Retina (tissue), 1 donor: ENCODE results near the gene FAM221B.

ENCODE experiments used
- DNase-seq: peaks from one replicate; pipeline ENCODE4 v3.0.0-alpha.2; 2016

The FAM221B gene, protein sequence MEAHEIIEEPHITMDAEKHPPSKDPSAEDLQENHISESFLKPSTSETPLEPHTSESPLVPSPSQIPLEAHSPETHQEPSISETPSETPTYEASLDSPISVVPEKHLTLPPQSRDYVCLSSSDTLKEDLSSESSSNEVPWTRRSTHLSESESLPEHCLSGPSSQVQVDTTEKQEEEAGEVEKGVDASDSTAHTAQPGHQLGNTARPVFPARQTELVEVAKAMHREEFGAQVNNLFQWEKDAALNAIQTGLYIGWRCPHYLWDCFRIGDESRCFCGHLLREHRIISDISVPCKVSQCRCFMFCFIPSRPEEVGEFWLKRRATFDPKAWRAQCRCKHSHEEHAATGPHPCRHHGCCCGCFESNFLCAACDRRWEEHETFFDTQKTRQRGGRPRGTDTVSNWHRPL

DNA sequence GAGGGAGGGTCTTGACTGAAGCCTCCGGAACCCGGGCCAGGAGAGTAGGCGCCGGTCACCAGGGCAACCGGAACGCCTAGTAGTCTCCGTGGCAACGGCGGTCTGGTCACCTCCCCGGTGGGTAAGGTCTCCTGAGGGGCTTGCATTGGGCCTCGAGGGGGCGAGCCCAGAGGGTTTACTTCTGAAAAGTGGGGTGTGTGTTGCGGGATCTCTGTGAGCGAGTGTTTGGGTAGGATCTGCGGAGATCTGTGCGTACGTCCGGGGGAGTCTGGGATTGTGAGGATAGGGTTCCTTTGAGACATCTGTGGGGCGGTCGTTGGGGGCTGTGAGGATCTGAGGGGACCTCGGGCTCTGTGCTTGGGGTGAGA is at the start of gene FAM221B:
FAM221B (minus strand) TSS at position 17 of the 368 bp plus-strand sequence. CDS start 2,571 bp downstream, outside the sequence.
- peak; percentile 90 for DNase-seq

DNA sequence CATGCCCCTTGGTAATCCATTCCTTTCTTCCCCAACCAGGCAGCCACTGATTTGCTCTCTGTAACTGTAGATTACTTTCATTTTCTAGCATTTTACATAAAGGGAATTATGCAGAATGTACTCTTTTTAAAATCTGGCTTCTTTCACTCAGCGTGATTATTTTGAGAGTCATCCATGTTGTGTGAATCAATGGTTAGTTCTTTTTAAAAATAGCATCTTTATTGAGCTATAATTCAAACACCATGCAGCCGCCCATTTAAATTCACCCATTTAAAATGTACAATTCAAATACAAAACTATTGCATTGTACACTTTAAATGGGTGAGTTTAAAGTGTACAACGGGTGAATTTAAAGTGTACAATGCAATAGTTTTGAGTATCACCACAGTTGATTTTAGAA is 44.0 kb upstream of the FAM221B start:
- DNase-seq, result no peak

DNA sequence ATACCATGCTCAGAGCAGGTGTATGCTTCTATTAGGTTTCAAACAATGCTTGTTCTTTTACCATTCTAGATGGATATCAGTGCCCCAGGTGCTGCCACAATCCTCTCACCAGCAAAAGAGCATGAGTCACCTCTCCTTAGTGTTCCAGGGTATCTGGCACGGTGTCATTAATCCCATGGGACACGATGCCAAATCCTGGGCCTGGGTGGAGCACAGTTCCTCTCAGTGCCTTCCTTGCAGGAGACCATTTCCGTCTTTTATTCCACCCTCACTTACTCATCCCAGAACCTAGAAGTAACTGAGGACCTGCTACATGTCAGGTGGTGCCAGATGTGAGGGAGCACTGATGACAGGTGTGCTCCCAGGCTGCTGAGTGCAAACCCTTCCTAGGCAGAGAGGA is 43.0 kb upstream of the FAM221B start:
- DNase-seq, result no peak

DNA sequence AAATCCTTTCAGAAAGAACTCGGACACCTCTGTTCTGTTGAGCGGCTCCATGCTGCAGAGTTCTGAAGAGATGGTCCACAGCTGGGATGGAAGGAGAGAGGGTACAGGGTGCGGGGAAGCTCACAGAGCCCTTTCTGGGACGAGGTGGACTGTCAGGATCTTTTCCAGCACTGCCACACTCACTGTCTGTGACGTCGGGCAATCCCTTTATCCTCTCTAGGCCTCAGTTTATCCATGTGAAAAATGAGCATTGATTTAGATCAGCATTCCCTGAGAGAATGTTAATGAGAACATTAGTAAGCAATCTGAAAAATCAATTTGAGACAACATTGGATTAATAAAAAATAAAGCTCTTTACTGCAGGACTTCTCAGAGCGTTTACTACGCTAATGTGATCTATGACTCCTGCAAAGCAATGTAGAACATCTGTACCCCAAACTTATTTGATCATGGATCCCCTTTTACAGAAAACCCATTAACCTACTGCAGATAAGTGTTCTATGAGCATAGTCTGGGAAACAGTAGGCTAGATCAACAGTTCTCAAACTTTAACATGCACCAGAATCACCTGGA is 41.9 kb upstream of the FAM221B start, which contains the start of gene OR13J1:
OR13J1 (minus strand) TSS at position 51 of the 573 bp plus-strand sequence; CDS start at position 51, 0 bp downstream.
- DNase-seq, result no peak

DNA sequence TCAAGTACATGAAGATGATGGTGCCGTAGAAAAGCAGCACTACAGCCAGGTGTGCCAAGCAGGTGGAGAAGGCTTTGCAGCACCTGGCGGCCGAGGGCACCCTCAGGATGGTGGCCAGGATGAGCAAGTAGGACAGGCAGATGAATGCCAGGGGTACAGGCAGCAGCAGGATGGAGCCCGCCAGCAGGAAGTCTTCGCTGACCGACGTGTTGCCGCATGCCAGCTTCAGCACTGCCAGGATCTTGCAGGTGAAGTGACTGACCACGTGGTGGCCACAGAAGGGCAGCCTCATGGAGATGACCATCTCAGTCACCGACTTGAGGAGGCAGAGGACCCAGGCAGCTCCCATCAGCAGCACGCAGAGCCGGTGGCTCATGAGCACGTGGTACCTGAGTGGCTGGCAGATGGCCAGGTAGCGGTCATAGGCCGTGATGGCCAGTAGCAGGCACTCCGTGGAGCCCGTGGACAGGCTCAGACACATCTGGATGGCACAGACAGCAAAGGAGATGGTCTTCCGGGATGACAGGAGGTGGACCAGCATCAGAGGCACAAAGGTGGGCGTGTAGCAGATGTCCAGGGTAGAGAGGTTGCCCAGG is 41.2 kb upstream of the FAM221B start:
- DNase-seq, result no peak

DNA sequence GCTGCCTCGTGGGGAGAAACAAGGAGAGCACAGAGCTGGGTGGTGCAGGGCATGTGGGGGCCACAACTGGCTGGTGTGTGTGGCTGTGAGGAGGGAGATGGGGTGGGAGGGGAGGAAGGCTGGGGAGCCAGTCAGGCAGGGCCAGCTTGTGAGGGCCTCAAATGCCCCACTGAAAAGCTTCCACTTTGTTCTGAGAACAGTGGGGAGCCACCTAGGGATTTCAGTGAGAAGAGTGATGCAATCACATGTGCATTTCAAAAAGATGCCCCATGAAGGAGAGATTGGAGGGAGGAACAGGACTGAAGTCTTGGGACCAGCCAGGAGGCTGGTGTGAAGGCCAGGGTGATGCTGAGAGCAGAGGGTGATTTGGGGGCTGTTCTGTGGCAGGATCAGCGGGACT is 40.4 kb upstream of the FAM221B start:
- no peak for DNase-seq

DNA sequence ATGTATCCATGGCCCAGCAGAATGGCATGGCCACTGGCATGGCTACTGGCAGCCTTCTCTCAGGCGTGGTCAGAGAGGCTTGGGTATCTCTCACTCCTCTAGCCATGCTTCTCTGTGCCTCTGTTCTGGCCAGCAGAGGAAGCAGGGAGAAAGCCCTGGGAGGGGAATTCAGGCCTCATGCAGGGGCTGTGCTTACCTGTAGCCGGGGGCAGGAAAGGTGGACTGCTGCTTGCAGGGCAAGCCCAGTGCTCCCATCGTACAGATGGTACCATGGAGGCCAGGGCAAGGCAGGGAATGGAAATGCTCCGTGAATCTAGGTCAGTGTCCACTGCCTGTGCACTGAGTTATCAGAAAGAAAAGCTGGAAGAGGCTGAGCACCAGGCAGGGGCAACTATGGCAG is 39.0 kb upstream of the FAM221B start:
- no peak for DNase-seq

DNA sequence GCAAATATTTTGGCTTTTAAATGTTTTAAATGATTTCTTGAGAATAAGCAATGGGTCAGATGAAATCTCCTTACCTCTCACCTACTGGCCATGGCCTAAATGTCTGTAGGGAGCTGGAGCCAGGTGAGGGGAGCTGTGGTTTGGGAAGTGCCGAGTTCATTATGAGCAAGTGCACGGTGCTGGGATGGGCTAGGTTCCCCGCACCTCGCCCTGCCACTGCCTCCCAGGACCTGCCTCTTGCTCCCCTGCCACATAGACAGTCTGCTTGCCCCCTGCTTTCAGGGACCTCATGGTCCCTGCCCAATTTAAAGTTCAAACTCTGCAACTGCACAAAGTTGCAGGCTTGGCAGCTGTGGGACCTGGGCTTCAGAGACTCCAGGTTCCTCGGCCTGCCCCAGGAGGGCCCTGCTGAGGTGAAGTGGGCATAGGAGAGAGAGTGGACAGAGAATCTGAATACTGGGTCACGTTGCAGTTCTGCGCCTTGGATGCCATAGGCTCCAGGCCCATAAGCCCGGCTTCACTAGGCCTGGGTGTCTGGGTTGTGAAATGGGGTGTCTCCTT is 36.2 kb upstream of the FAM221B start:
- no peak for DNase-seq

DNA sequence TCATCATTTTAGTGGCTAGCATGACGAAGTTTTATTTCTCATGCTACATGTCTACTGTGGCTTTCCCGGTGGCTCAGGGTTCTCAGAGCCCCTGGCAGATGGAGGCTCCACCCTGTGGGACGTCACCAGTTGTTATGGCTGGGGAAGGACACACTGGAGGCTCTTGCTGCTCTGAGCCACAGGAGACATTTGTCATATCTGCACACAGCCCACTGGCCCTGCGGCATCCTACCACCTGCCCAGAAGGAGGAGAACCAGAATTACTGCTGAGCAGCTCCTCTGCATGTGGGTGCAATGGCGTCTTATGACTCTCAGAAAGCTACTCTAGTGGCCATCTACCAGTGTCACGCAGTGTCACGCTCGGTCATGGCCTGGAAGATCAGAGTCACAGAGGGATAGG is 35.1 kb upstream of the FAM221B start:
- no peak for DNase-seq

DNA sequence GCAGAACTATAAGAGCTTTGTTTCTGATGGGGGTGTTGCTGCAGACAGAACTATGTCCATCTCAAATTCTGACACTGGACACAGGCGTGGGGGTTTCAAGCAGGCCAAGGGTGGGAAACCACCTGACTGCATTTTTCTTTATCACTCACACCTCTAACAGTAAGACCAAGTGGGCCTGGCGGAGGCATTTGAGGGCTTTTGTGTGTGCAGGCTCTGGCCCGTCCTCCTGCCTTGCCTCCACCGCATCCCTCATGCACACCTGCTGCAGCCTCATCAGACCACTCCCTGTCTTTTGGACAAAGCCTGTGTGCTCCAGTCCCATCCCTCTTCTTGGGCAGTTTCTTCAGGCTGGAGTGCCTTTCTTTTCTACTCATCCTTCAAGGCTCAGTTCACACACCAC is 33.8 kb upstream of the FAM221B start:
- DNase-seq, result no peak

DNA sequence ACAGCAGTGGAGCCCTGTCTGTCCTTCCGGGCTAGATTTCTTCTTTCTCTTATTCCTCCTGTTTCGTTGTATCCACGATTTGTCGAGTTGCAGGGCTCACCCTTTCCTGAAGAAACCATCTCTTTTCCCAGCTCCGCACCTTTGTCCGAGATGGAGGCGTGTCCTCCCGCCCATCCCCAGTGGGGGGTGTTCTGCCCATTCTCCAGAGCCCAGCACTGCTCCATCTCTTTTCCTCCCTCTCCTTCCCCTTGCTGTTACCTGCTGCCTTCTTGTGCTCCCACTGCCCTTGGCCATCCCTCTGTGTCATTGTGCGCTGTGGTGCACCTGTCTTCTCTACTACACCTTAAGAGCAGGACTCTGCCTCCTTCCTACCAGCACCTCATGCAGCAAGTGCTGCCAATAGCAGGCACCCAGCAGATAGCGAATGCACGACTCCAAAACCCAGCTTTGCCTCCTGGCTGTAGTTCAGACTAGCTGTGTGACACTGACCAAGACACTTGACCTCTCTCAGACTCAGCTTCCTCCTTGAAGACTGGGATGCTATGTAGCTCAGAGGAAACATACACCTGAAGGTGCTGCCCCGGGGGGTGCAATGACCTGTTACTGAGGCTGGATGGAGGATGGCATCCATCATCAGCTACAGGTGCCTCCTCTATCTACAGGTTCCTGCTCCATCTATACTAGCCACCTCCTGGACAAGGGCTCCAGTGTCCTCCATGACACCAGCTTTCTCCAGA is 32.8 kb upstream of the FAM221B start:
- no peak for DNase-seq

DNA sequence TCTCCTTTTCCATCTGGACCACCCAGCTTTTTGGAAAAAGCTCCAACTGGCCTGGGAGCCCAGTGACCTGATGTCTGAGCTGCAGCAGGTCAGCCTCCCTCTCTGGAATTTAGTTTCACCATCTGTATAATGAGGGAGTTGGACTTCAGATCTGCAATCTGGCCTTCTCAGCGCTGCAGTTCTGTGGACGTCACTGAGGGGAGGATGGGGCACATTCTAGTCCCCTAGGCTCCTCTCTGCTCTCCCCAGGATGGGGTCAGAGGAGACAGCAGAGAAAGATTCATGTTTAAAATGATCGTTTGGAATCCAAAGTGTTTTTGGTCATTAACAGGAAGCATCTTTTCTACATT is 31.4 kb upstream of the FAM221B start:
- DNase-seq, result no peak

DNA sequence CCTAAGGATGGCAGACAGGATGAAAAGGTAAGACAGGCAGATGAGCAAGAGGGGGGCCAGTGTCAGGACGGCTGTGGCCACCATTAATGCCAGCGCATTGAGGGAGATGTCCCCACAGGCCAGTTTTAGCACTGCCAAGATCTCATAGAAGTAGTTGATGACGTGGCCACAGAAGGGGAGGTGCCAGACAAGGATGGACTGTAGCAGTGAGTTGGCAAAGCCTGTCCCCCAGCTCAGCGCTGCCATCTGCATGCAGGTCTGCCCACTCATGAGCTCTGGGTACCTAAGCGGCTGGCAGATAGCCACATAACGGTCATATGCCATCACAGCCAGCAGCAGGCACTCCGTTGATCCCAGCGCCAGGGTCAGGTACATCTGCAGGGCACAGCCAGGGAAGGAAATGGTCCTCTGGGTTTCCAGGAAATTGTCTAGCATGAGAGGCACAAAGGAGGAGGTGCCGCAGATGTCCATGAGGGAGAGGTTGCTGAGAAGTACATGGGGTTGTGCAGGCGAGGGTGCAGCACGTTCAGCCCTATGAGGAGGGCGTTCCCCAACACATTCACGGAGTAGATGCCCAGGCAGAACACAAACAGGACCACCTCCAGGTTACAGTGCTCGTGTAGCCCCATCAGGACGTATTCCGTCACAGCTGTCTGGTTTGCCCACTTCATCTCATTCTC is 30.9 kb upstream of the FAM221B start:
- DNase-seq, result no peak

DNA sequence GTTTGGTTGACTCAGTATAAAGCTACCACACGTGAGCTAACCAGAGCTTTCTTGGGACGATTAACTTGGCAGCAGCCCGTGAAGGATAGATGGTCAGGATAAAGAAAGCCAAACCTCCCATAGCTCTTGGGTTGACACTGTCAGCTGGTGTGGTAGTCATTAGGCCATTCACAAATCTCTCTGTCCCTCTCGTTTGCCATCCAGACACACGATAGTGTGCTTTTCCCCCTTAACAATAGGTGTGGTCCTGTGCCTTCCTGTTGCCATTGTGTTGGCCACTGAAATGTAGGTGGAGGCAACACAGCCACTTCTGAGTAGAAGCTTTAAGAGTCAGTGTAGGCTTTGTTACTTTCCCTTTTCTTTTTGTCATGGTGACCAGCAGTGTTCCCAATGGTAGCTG is 29.9 kb upstream of the FAM221B start:
- no peak for DNase-seq

DNA sequence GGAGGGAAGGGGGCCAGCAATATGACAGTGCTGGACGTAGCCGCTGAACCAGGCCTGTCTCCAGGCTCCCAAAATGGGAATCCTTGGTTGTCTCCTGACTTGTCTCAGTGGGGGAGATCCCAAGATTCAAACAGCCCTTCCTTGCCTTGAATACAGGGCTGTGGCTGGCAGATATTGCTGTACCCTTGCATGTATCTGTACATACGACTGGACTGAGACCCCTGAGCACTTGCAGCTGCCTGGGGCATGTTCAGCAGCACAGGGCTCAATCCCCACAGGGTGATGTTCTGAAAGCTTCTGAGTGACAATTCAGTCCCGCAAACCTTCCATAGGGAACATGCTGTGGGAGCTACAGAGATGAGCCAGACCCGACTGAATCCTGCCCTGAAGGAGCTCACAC is 28.4 kb upstream of the FAM221B start:
- no peak for DNase-seq

DNA sequence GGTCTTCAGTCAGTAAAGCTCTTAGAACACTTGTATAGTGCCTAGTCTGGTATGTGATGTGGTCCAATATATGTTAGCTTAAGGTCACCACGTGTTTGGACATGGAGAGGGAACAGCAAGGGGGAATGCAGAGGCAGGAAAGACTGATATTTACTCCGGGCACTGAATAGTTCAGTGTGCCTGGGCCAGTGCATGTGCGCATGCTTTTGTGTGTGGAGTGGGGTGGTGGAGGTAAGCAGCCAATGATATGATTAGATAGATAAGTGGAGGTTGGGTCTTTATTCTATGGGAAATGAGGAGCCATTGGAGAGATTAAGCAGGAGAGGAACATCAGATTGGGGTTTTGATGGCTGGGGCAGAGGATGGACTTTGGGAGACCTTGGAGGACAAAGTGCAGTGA is 27.7 kb upstream of the FAM221B start:
- DNase-seq, result no peak

DNA sequence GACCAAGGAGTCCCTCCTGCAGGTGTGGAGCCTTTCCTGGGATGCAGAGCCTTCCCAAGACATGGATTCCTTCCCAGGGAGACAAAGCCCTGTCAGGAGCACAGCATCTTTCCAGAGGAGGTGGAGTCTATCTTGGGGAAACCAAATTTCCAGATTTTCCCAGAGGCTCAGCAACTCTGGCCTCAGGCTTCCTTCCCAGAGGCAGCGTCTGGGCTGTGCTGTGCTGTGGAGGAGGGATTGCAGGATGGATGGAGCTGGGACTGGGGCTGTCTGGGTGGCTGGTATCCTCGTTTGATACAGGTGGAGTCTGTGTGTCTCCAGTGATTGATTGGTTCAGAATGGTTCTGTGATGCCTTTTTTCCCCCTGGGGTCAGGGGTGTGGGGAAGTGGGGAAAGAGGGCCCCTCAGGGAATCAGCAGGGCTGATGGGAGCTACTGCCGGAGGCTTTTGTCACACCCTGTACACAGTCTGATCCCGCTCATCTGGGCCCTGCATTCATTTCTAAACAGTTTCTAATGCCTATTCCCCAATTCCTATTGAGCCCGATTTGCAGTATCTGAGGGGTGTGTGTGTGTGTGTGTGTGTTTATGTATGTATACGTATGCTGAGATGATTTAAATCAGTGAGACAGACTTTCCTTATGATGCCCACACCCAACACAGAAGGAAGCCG is 25.7 kb upstream of the FAM221B start:
- DNase-seq, result no peak

DNA sequence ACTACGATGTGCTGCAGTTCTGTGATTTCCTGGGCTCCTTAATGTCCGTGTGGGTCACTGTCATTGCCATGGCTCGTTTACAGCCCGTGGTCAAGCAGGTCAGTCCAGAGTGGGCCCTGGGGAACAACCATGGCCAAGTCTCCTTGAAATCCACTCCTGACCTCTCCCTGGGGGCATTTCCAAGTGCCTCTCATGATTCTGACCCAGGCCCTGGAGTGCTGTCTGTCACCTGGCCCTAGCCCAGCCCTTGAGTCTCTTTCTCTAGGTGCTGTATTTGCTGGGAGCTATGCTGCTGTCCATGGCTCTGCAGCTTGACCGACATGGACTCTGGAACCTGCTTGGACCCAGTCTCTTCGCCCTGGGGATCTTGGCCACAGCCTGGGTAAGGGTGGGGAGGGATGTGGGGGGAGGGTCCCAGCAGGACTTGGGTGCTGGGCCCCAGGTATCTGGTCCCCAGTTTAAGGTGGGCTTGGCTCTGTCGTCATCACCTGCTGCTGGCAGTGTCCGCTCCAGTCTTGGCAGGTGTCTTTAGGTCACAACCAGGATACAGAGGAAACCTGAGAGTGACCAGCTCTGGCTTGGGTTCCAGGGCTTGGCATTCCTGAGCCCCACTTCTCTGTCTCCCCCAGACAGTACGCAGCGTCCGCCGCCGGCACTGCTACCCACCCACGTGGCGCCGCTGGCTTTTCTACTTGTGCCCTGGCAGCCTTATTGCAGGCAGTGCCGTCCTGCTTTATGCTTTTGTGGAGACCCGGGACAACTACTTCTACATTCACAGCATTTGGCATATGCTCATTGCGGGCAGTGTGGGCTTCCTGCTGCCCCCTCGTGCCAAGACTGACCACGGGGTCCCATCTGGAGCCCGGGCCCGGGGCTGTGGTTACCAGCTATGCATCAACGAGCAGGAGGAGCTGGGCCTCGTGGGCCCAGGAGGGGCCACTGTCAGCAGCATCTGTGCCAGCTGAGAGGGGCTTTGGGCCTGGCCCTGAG is 24.6 kb upstream of the FAM221B start:
- no peak for DNase-seq

DNA sequence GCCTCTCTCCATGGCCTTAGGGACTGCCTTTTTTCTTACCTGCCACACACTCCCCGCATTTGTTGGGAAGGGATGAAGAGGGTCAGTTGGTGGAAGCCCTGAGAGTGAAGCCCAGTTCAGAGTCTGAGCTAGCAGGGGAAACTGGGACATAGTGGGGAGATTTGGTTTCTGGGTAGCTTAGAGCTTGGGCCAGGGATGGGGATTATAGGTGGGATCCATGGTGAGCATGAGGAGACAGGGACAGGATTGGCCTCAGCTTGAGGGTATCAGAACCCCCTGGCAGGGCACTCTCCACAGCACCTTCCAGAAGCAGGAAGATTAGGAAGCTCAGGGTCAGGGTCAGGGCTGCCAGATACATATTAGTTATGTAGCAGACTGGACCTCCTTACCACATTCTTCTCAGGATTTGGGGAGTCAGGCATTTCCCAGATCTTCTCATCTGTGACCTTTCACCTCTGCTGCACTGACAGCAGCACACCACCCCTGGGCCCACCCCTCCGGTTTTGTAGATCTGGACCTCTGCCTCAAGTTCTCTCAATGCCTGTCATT is 23.8 kb upstream of the FAM221B start:
- no peak for DNase-seq

DNA sequence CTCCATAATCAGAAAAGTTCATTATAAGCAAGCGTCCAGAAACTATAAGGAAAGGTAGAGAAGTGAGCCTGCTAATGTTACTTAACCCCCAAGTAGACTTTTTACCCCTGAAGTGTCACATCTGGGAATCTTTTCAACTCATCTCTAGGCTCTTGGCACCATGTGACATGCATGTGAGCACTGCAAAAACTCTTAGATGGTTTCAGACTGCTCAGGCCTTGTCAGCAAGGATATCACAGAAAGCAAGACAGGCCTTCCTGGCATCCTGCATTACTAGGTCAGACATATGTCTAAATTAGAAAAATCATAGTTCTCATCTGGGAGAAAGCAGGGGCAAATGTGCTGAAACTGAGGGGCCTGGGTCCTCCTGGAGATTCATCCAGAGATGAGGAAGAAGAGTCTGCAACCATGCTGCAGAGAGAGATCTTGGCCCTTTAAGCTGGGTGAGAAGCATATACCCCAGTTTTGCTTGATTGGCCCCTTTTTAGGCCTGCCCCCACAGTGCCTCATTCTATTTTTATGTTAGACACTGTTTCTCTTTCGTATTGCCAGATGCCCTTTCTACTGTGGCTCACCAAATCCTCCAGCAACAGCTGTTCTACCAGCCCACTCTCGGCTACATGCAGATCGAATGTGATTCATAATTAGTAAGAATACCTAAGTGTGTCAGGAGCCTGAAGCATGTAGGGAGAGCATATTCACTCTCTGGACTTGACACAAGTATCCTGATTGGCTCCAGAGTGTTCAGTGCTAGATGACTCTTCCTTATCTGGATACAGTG is 19.4 kb upstream of the FAM221B start:
- no peak for DNase-seq
